Stomach (tissue), 4 donors: ENCODE results near the gene PCED1B.
"Not testable (repeated sequence)": the region's sequence is repeated elsewhere in the genome, so short reads cannot be mapped to it uniquely, and the experiment has no call there.

ENCODE experiments used
- EP300 ChIP-seq: sonication (generic); formaldehyde crosslinking; IDR thresholded peaks from one replicate; pipeline ENCODE4 v1.6.1; 2017; ENCODE audit warnings: antibody characterized with exemption
- POLR2A ChIP-seq, 4 donors: fragments of 450-650 bp; IDR thresholded peaks; one replicate each; pipeline ENCODE4 v1.6.1; 2016; ENCODE audit warnings: antibody characterized with exemption in 4 of 4, control low read depth in 2 of 4, mild to moderate bottlenecking in 1 of 4, moderate library complexity in 1 of 4
- POLR2AphosphoS5 ChIP-seq, 3 donors: sonication (generic); formaldehyde crosslinking; IDR thresholded peaks; one replicate each; pipeline ENCODE4 v1.6.1; 2016; ENCODE audit warnings: antibody characterized with exemption in 3 of 3
- TF ChIP-seq, protein P1 (sequence below), 7 experiments: fragments of 450-650 bp in 4 of 7; fragments of 200-600 bp in 3 of 7; sonication (generic) in 3 of 7; IDR thresholded peaks; one replicate each; pipeline ENCODE4 v1.5.1; 2016 to 2019; ENCODE audit warnings: antibody characterized with exemption in 7 of 7, control low read depth in 2 of 7, mild to moderate bottlenecking in 1 of 7

DNA sequence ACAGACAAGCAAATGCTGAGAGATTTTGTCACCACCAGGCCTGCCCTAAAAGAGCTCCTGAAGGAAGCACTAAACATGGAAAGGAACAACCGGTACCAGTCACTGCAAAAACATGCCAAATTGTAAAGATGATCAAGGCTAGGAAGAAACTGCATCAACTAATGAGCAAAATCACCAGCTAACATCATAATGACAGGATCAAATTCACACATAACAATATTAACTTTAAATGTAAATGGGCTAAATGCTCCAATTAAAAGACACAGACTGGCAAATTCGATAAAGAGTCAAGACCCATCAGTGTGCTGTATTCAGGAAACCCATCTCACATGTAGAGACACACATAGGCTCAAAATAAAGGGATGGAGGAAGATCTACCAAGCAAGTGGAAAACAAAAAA, 20.8 kb upstream of the PCED1B start:
- TF ChIP-seq, protein P1, sequence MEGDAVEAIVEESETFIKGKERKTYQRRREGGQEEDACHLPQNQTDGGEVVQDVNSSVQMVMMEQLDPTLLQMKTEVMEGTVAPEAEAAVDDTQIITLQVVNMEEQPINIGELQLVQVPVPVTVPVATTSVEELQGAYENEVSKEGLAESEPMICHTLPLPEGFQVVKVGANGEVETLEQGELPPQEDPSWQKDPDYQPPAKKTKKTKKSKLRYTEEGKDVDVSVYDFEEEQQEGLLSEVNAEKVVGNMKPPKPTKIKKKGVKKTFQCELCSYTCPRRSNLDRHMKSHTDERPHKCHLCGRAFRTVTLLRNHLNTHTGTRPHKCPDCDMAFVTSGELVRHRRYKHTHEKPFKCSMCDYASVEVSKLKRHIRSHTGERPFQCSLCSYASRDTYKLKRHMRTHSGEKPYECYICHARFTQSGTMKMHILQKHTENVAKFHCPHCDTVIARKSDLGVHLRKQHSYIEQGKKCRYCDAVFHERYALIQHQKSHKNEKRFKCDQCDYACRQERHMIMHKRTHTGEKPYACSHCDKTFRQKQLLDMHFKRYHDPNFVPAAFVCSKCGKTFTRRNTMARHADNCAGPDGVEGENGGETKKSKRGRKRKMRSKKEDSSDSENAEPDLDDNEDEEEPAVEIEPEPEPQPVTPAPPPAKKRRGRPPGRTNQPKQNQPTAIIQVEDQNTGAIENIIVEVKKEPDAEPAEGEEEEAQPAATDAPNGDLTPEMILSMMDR (IDR thresholded peaks at IDR 0.05): not testable (repeated sequence)
- TF ChIP-seq POLR2AphosphoS5 (IDR thresholded peaks at IDR 0.05); EP300; POLR2A (IDR thresholded peaks at IDR 0.05): not testable (repeated sequence)
